GM18870 (cell line): Measurements from ENCODE around the gene C11orf58.

ENCODE experiments used
- ATAC-seq: cut with Tn5 transposase; IDR thresholded peaks from one replicate; pipeline ENCODE4 v1.9.1; 2021; ENCODE audit warnings: moderate library complexity; ENCODE audit not compliant: unreplicated experiment

The C11orf58 gene

DNA sequence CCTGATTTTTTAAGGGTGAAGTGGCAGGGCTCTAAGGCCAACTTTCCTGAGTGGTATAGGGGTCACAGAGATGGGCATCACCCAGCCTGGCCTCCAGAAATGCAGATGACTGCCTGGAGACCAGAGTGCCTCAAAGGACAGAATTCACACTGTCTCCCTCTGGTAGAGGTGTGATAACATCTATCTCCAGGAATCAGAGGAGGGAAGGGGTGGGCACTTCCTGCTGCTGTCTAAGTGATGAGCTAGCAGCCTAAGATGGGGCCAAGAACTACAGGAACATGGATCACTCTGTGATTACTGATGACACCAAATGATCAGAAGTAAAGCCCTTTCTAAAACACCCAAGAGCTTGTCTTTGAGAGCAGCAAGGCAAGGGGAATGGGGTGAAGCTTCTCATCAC is 61.9 kb downstream of the C11orf58 start:
- ATAC-seq, result no peak

DNA sequence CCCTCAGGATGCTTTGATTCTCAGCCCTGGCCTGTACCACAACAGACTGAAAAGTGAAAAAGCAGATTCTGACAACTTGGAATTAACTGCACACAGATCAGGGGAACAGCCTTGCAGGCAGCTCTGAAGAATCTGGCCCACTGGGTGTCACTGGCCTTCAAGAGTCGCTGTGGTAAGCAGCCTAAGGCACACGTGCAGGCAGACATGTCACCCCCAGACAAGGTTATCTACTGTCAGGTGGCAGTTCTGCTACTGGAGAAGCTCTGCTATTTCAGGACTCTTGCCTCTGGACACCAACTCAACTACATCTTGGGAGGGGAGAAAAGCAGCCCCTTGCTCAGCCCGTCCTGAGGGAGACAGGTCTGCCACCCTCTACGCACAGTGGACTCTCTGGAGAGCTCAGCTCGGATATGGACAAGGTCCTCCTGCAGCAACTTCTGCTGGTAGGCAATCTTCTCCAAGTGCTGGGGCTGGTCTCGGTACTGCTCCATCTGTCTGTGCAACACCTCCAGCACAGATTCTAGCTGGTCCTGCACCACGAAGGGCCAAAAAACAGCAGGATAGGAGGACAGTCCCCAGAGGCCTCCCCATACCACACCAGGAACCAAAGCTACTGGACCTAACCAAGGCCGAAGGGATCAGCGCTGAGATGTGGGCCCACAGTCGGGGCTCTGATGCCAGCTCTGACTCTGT is 63.0 kb downstream of the C11orf58 start:
- no peak for ATAC-seq

GRCh38 chr11:16804104-16804947 is 65.9 kb downstream of the C11orf58 start:
- no peak for ATAC-seq

DNA sequence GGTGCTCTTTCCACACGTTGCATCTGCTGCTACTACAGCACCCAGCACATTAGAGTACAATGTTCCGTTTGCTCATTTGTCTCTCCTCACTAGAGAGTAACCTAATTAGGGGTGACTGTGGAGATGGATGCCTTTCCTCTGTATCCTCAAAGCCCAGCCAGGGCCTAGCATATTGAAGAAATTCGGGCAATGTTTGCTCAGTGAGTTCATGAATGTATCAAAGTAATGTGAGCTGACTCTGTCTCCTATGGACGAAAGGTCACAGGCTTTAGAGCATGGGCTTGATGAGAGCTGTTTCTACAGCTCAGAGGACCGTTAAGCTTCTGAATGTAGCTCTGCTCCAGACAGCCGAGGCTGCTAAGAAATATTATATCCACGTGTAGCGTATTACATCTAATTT is 67.5 kb downstream of the C11orf58 start:
- ATAC-seq, result no peak

- ATAC-seq, result no peak
Observed at GRCh38 chr11:16806791-16807190, 68.3 kb downstream of the C11orf58 start.

DNA sequence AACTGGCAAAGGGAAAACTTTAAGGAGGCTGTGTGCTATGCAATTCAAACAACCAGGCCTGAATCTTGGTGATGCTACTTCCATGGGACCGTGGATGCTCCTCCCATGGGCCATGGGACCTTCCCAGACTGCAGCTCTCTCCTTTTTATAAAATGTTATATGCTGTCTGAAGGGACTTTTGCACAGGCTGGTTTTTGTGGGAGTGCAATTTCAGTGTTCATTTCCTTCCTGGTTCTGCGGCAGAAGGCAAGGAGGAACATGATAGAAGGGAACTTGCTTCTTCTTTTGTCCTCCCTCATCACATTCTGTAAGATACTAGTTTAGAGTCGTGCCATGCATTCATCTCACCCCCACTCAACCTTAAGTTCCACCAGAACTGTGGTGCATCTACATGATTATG is 68.9 kb downstream of the C11orf58 start:
- ATAC-seq, result no peak
